Endothelial cell (in vitro differentiated cells): ENCODE data around the gene E2F6. TPM values are rescaled to one million over a fixed set of nuclear protein-coding genes. Genes with fewer than 3 reads are reported as not detected.
"Not testable (repeated sequence)": the region's sequence is repeated elsewhere in the genome, so short reads cannot be mapped to it uniquely, and the experiment has no call there.

Experiments
- DNase-seq: peaks from one replicate; pipeline ENCODE4 v3.0.0; 2021; ENCODE audit warnings: low spot score
- H3K27ac Mint-ChIP-seq: one replicate; pipeline ENCODE4 v1.8.0; 2021; ENCODE audit warnings: mixed read lengths, inconsistent platforms; ENCODE audit not compliant: unreplicated experiment
- H3K27me3 Mint-ChIP-seq: one replicate; pipeline ENCODE4 v1.8.0; 2021; ENCODE audit warnings: mild to moderate bottlenecking, moderate library complexity, mixed read lengths, inconsistent platforms; ENCODE audit not compliant: unreplicated experiment
- H3K36me3 Mint-ChIP-seq: one replicate; pipeline ENCODE4 v1.8.0; 2021; ENCODE audit warnings: mild to moderate bottlenecking, low read depth, mixed read lengths, inconsistent platforms; ENCODE audit not compliant: unreplicated experiment
- H3K4me1 Mint-ChIP-seq: one replicate; pipeline ENCODE4 v1.8.0; 2021; ENCODE audit warnings: mild to moderate bottlenecking, mixed read lengths, inconsistent platforms; ENCODE audit not compliant: unreplicated experiment
- H3K4me3 Mint-ChIP-seq: one replicate; pipeline ENCODE4 v1.8.0; 2021; ENCODE audit warnings: mild to moderate bottlenecking, mixed read lengths, inconsistent platforms; ENCODE audit not compliant: unreplicated experiment
- H3K9me3 Mint-ChIP-seq: one replicate; pipeline ENCODE4 v1.8.0; 2021; ENCODE audit warnings: mixed read lengths, inconsistent platforms; ENCODE audit not compliant: unreplicated experiment
- total RNA-seq: library from RNA; stranded (reverse); fragmentation: NEBNext Ultra II Directional; extraction: Animal tissue kit (Norgen Biotek cat#: 25700); gene quantifications from one replicate; pipeline ENCODE4 v1.2.1, GENCODE V29; 2021; ENCODE audit not compliant: unreplicated experiment
- TF ChIP-seq, protein P1 (sequence below): fragments of 200-600 bp; sonication (generic); IDR thresholded peaks from one replicate; pipeline ENCODE4 v1.5.0; 2021; ENCODE audit warnings: antibody characterized with exemption; ENCODE audit not compliant: unreplicated experiment

The E2F6 gene
- total RNA-seq, 1 donor from 2014 or later, result 20.4 TPM

- Mint-ChIP-seq H3K4me1 (peaks cover 18% of the 10 kb centered on the region), H3K27ac (no peak overlapping the region), H3K9me3 (no peaks in the 10 kb centered on the region), H3K36me3 (no peaks in the 10 kb centered on the region), H3K27me3 (peaks cover 10% of the 10 kb centered on the region), H3K4me3 (no peak overlapping the region)
- DNase-seq, result no peak
- TF ChIP-seq, protein P1, sequence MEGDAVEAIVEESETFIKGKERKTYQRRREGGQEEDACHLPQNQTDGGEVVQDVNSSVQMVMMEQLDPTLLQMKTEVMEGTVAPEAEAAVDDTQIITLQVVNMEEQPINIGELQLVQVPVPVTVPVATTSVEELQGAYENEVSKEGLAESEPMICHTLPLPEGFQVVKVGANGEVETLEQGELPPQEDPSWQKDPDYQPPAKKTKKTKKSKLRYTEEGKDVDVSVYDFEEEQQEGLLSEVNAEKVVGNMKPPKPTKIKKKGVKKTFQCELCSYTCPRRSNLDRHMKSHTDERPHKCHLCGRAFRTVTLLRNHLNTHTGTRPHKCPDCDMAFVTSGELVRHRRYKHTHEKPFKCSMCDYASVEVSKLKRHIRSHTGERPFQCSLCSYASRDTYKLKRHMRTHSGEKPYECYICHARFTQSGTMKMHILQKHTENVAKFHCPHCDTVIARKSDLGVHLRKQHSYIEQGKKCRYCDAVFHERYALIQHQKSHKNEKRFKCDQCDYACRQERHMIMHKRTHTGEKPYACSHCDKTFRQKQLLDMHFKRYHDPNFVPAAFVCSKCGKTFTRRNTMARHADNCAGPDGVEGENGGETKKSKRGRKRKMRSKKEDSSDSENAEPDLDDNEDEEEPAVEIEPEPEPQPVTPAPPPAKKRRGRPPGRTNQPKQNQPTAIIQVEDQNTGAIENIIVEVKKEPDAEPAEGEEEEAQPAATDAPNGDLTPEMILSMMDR, result no peak
Measured at GRCh38 chr2:11406267-11406957, 59.5 kb downstream of the E2F6 start.

DNA sequence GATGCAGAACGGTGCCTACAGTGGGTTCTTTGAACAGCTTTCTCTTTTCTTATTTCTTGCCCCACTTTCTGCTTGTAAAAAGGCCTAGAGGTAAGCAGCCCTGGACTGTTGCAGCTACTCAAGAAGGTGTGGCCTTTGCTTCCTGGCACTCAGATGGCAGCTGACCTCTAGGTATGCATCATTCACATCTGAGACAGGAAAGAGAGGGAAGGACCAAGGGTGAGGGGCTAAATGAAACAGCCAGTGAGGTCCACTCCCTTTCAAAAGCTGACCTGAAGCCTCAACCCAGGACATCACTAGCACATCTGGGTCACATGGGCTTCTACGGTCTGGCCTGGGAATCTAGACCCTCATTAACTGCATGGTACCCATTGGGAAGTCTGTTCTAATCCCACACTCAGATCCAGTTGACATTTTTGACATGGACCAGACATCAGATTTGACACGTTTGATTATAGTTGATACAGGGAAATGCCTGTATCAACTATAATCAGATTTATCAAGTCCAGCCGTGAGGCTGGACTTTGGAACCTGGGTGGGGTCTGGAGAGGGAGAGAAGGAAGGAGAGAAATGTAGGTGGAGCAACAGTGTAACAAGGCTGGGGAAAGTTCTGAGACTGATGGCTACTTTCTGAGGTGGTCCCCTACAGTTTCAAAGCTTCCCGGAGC lies 60.2 kb downstream of the E2F6 start:
- H3K27ac Mint-ChIP-seq, result no peak overlapping the region
- no peak for DNase-seq
- H3K27me3 Mint-ChIP-seq, result peaks cover 10% of the 10 kb centered on the region
- H3K4me3 Mint-ChIP-seq, result no peak overlapping the region
- H3K4me1 Mint-ChIP-seq, result peaks cover 15% of the 10 kb centered on the region
- no peaks in the 10 kb centered on the region for H3K9me3 Mint-ChIP-seq
- H3K36me3 Mint-ChIP-seq, result no peaks in the 10 kb centered on the region
- TF ChIP-seq, protein P1, result no peak

GRCh38 chr2:11405074-11405406 lies 60.9 kb downstream of the E2F6 start:
- H3K4me3 Mint-ChIP-seq, H3K9me3 Mint-ChIP-seq, H3K36me3 Mint-ChIP-seq, H3K27ac Mint-ChIP-seq, H3K4me1 Mint-ChIP-seq, DNase-seq: not testable (repeated sequence)
- H3K27me3 Mint-ChIP-seq, result peaks cover 12% of the 10 kb centered on the region

GRCh38 chr2:11404376-11405073 lies 61.4 kb downstream of the E2F6 start:
- peaks cover 8% of the 10 kb centered on the region for H3K4me1 Mint-ChIP-seq
- no peaks in the 10 kb centered on the region for H3K9me3 Mint-ChIP-seq
- no peak for DNase-seq
- TF ChIP-seq, protein P1, result no peak
- H3K27ac Mint-ChIP-seq, result peak overlapping the region; percentile 83
- H3K27me3 Mint-ChIP-seq, result peaks cover 12% of the 10 kb centered on the region
- H3K4me3 Mint-ChIP-seq, result no peak overlapping the region
- H3K36me3 Mint-ChIP-seq, result no peaks in the 10 kb centered on the region

GRCh38 chr2:11402436-11402835 lies 63.5 kb downstream of the E2F6 start:
- DNase-seq, result no peak
- TF ChIP-seq, protein P1, result no peak
- H3K27ac Mint-ChIP-seq, result peak overlapping the region; percentile 53
- H3K4me3 Mint-ChIP-seq, result no peak overlapping the region
- H3K4me1 Mint-ChIP-seq, result peaks cover 8% of the 10 kb centered on the region
- peaks cover 3% of the 10 kb centered on the region for H3K36me3 Mint-ChIP-seq
- H3K27me3 Mint-ChIP-seq, result peaks cover 16% of the 10 kb centered on the region
- H3K9me3 Mint-ChIP-seq, result no peaks in the 10 kb centered on the region
